ENCODE data around the gene PLIN4.

The PLIN4 gene

GRCh38 chr19:4483385-4483784 is 34.9 kb downstream of the PLIN4 start:
- no peak for DNase-seq (ENCODE audit: low read depth in 1 of 2, low spot score in 1 of 2)
- H3K27me3 ChIP-seq (ENCODE audit: insufficient read depth, poor library complexity, severe bottlenecking) = no peaks in the 10 kb centered on the region
- H3K4me3 ChIP-seq (replicated peaks; ENCODE audit: insufficient read depth, low read length) = no peak overlapping the region
- H3K27ac ChIP-seq (replicated peaks) = no peak overlapping the region
- TF ChIP-seq GABPA (IDR thresholded peaks at IDR 0.05; ENCODE audit: low read depth) (no peak), SPI1 (IDR thresholded peaks at IDR 0.05; ENCODE audit: borderline replicate concordance, low read depth) (no peak), POLR2AphosphoS5 (IDR thresholded peaks at IDR 0.05; ENCODE audit: low read depth) (no peak)
- TF ChIP-seq, protein P1, sequence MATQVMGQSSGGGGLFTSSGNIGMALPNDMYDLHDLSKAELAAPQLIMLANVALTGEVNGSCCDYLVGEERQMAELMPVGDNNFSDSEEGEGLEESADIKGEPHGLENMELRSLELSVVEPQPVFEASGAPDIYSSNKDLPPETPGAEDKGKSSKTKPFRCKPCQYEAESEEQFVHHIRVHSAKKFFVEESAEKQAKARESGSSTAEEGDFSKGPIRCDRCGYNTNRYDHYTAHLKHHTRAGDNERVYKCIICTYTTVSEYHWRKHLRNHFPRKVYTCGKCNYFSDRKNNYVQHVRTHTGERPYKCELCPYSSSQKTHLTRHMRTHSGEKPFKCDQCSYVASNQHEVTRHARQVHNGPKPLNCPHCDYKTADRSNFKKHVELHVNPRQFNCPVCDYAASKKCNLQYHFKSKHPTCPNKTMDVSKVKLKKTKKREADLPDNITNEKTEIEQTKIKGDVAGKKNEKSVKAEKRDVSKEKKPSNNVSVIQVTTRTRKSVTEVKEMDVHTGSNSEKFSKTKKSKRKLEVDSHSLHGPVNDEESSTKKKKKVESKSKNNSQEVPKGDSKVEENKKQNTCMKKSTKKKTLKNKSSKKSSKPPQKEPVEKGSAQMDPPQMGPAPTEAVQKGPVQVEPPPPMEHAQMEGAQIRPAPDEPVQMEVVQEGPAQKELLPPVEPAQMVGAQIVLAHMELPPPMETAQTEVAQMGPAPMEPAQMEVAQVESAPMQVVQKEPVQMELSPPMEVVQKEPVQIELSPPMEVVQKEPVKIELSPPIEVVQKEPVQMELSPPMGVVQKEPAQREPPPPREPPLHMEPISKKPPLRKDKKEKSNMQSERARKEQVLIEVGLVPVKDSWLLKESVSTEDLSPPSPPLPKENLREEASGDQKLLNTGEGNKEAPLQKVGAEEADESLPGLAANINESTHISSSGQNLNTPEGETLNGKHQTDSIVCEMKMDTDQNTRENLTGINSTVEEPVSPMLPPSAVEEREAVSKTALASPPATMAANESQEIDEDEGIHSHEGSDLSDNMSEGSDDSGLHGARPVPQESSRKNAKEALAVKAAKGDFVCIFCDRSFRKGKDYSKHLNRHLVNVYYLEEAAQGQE (IDR thresholded peaks at IDR 0.05; ENCODE audit: insufficient replicate concordance, low read depth) = no peak
- TF ChIP-seq, protein P2, sequence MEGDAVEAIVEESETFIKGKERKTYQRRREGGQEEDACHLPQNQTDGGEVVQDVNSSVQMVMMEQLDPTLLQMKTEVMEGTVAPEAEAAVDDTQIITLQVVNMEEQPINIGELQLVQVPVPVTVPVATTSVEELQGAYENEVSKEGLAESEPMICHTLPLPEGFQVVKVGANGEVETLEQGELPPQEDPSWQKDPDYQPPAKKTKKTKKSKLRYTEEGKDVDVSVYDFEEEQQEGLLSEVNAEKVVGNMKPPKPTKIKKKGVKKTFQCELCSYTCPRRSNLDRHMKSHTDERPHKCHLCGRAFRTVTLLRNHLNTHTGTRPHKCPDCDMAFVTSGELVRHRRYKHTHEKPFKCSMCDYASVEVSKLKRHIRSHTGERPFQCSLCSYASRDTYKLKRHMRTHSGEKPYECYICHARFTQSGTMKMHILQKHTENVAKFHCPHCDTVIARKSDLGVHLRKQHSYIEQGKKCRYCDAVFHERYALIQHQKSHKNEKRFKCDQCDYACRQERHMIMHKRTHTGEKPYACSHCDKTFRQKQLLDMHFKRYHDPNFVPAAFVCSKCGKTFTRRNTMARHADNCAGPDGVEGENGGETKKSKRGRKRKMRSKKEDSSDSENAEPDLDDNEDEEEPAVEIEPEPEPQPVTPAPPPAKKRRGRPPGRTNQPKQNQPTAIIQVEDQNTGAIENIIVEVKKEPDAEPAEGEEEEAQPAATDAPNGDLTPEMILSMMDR (IDR thresholded peaks at IDR 0.05; ENCODE audit: insufficient read depth, low read length) = no peak

DNA sequence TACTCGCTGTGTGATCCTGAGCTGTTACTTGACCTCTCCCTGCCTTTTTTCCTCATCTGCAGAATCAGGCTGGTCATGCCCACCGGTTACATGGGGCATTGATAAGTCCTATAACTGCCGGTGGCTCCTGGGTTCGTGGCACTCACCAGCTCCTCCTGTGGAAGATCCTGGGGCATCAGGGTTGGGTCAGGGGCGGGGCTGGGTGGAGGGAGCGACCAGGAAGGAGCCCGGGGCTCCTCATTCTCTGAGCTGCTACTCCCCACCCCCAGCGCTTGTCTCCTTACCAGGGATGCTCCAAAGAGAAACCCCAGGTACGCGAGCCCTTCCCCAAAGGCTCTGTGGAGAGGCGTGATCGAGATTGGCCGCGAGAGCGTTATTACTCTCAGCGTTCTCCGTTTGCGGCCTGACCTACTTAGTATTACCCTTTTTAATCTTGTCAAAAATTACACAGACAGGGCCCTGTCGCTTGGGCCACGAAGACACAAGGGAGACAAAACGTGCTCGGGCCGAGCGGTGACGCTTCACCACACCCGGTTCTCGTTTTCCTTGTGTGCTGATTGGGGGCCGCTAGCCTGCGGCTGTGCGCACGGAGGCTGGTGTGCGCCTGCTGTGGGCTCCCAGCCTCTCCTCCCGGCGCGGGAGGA is 35.4 kb downstream of the PLIN4 start:
- DNase-seq (ENCODE audit: low read depth in 1 of 2, low spot score in 1 of 2) = no peak
- H3K4me3 ChIP-seq (replicated peaks; ENCODE audit: insufficient read depth, low read length) = no peak overlapping the region
- H3K27ac ChIP-seq (replicated peaks) = no peak overlapping the region
- H3K27me3 ChIP-seq (ENCODE audit: insufficient read depth, poor library complexity, severe bottlenecking) = no peaks in the 10 kb centered on the region
- TF ChIP-seq SPI1 (IDR thresholded peaks at IDR 0.05; ENCODE audit: borderline replicate concordance, low read depth) (no peak), POLR2AphosphoS5 (IDR thresholded peaks at IDR 0.05; ENCODE audit: low read depth) (no peak), GABPA (IDR thresholded peaks at IDR 0.05; ENCODE audit: low read depth) (no peak)
- TF ChIP-seq, protein P1 (IDR thresholded peaks at IDR 0.05; ENCODE audit: insufficient replicate concordance, low read depth) = no peak
- TF ChIP-seq, protein P2 (IDR thresholded peaks at IDR 0.05; ENCODE audit: insufficient read depth, low read length) = no peak

DNA sequence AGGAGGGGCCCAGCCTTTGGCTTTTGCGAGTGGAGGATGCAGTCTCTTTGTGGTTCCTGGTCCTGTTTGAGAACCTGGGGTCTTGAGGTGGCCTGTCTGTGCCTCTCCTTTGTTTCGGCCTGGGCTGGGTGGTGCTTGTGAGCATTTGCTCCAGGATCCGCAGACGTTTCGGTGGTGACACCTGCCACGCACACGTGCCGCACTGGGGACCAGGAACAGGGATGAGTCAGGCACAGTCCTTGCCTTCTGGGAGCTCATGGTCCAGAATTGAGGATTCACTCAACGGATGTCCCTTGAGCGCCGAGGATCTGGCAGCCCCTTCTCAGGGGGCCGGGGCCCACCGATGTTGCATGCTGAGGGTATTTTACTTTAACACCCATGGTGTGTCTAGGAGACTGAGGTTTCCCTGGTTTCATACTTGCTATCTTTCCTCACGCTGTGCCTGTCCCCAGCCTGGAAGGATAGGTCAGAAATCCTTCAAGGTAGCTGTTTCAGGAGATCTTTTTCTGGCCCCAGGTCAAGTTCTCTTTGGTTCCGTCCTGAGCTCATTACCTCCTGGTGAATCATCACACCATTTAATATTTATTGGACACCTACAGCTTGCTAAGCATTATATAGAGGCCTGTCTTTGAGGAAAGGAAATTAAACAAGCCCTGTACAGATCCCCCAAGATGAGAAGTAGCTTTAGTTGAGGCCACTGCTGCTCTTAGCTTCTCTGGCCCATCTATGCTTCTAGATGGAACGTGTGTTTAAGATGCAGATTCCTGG is 41.1 kb downstream of the PLIN4 start:
- Histone ChIP-seq H3K4me3 (replicated peaks; ENCODE audit: insufficient read depth, low read length) (no peak overlapping the region), H3K27ac (replicated peaks) (no peak overlapping the region), H3K27me3 (ENCODE audit: insufficient read depth, poor library complexity, severe bottlenecking) (no peaks in the 10 kb centered on the region)
- DNase-seq (ENCODE audit: low read depth in 1 of 2, low spot score in 1 of 2) = no peak
- TF ChIP-seq, protein P1 (IDR thresholded peaks at IDR 0.05; ENCODE audit: insufficient replicate concordance, low read depth) = no peak
- TF ChIP-seq SPI1 (IDR thresholded peaks at IDR 0.05; ENCODE audit: borderline replicate concordance, low read depth) (no peak), POLR2AphosphoS5 (IDR thresholded peaks at IDR 0.05; ENCODE audit: low read depth) (no peak)
- TF ChIP-seq, protein P2 (IDR thresholded peaks at IDR 0.05; ENCODE audit: insufficient read depth, low read length) = no peak
